ENCODE results near the gene PPP1R3F.
"Not testable (repeated sequence)": the region's sequence is repeated elsewhere in the genome, so short reads cannot be mapped to it uniquely, and the experiment has no call there.

Gene PPP1R3F

DNA sequence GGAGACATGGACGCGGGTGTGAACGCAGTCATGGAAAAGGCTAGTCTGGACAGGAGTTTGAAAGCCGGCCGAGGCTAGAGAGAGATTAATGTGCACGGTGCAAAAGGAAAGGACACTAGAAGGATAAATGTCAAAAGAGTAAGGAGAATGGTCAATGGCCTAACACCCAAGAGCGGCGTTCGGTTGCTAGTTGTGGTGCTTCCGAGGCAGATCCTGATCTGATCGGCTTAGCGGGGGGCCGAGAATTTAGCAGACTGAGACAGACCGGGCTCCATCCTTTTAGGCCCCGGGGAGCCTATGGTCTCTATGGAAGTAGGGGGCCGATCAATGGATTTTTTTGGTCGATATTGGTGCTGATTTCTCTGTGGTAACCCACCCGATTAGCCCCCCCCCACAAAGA lies 40.8 kb downstream of the PPP1R3F start:
- TF ChIP-seq, protein P1, sequence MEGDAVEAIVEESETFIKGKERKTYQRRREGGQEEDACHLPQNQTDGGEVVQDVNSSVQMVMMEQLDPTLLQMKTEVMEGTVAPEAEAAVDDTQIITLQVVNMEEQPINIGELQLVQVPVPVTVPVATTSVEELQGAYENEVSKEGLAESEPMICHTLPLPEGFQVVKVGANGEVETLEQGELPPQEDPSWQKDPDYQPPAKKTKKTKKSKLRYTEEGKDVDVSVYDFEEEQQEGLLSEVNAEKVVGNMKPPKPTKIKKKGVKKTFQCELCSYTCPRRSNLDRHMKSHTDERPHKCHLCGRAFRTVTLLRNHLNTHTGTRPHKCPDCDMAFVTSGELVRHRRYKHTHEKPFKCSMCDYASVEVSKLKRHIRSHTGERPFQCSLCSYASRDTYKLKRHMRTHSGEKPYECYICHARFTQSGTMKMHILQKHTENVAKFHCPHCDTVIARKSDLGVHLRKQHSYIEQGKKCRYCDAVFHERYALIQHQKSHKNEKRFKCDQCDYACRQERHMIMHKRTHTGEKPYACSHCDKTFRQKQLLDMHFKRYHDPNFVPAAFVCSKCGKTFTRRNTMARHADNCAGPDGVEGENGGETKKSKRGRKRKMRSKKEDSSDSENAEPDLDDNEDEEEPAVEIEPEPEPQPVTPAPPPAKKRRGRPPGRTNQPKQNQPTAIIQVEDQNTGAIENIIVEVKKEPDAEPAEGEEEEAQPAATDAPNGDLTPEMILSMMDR (IDR thresholded peaks at IDR 0.05; ENCODE audit: insufficient read depth, missing control alignments): no peak
- DNase-seq (ENCODE audit: insufficient read length, low spot score) (no peak), FAIRE-seq (no peak)

DNA sequence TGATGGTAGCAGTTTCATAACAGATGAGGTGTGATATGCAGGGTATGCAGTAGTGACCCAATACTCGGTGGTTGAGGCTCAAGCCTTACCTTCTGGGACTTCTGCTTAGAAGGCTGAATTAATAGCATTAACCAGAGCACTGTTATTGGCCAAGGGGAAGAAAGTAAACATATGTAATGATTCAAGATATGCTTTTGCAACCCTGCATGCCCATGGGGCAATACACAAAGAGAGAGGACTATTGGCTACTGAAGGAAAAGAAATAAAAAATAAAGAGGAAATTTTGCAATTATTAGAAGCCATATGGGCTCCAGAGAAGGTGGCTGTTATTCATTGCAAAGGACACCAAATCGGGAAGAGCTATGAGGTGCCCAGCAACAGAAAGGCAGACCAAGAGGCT lies 42.6 kb downstream of the PPP1R3F start:
- DNase-seq (ENCODE audit: insufficient read length, low spot score): no peak
- FAIRE-seq: no peak
- TF ChIP-seq, protein P1 (IDR thresholded peaks at IDR 0.05; ENCODE audit: insufficient read depth, missing control alignments): no peak

DNA sequence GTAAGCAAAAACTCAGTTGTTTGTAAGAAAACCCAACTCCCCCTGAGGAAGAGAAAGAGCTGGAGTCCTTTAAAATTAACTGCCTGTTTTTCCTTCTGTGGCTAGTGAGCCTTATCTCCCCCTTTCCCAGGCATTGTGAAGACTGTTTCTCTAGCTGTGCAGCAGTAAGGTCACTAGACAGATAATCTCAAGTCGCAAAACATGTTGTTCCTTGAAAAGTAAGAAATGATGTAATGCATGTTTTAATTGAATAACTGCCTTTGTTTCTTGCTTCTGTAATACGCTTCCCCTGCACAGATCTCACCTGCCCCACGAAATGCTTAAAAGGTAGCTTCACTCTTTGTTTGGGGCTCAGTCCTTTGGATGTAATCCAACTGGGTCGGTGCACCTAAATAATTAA lies 46.5 kb downstream of the PPP1R3F start:
- DNase-seq (ENCODE audit: insufficient read length, low spot score) (no peak), FAIRE-seq (no peak)

DNA sequence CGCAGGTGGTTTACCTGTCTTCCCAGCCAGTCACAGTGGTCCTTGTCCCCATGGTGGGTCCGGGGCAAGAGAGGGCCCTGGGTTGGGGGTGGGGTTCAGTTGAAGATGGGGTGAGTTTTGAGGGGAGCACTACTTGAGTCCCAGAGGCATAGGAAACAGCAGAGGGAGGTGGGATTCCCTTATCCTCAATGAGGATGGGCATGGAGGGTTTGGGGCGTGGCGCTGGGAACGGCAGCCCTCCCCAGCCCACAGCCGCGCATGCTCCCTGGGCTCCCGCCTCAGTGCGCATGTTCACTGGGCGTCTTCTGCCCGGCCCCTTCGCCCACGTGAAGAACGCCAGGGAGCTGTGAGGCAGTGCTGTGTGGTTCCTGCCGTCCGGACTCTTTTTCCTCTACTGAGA lies 52.1 kb downstream of the PPP1R3F start, which contains the start of gene GAGE12J:
TSS of gene GAGE12J (plus strand) at position 301 of the 400 bp plus-strand sequence. CDS start 1,157 bp downstream, outside the sequence.
- FAIRE-seq: not testable (repeated sequence)

More for the DNA sequence above, 46.5 kb downstream of the PPP1R3F start:
- TF ChIP-seq, protein P1 (IDR thresholded peaks at IDR 0.05; ENCODE audit: insufficient read depth, missing control alignments): no peak

DNA sequence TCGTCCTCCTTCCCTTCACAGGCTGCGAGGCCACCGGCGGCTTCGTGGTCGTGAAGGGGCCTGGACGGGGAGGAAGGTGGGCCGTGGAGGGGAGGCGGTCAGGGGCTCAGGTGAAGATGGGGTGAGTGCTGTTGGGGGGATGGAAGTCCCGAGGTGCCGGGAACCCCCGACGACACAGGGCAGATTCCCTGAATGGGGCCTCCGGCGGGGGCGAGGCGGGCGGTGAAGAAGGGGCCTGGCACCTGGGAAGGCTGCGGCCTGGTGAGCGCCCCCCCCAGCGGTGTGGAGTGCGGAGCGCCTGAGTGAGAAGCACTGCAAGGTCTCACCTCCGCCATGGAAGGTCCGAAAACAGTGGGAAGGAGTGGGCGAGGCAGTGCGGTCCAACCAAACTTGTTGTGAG lies 52.7 kb downstream of the PPP1R3F start:
- DNase-seq (ENCODE audit: insufficient read length, low spot score); FAIRE-seq: not testable (repeated sequence)

More for the DNA sequence above, 52.1 kb downstream of the PPP1R3F start, which contains the start of gene GAGE12J:
- not testable (repeated sequence) for DNase-seq (ENCODE audit: insufficient read length, low spot score)

DNA sequence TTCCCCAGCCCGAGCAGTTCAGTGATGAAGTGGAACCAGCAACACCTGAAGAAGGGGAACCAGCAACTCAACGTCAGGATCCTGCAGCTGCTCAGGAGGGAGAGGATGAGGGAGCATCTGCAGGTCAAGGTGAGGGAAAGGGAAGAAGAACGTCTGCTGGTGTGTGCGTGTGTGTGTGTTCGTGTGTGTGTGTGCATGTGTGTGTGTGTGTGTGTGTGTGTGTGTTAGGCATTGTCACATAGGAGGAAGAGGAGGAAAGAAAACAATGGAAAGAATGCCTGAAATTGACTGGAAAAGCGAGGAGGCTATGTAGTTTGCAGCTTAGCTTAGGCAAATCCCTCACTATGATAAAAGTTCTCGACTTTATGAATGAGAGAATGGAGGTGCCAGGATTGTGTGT lies 54.1 kb downstream of the PPP1R3F start:
- FAIRE-seq; DNase-seq (ENCODE audit: insufficient read length, low spot score): not testable (repeated sequence)

DNA sequence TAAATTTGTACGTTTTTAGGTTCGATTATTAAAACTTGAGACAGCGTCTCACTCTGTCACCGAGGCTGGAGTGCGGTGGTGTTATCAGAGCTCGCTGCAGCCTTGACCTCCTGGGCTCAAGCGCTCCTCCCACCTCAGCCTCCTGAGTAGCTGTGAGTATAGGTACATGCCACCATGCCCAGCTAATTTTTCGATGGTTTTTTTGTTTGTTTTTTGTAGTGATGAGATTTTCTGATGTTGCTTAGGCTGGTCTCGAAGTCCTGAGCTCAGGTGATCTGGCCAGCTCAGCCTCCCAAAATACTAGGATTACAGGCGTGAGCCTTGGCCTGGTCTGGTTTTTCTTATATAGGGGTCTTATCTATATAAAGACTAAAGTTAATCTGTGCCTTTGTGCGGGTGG lies 60.8 kb downstream of the PPP1R3F start:
- FAIRE-seq: not testable (repeated sequence)

DNA sequence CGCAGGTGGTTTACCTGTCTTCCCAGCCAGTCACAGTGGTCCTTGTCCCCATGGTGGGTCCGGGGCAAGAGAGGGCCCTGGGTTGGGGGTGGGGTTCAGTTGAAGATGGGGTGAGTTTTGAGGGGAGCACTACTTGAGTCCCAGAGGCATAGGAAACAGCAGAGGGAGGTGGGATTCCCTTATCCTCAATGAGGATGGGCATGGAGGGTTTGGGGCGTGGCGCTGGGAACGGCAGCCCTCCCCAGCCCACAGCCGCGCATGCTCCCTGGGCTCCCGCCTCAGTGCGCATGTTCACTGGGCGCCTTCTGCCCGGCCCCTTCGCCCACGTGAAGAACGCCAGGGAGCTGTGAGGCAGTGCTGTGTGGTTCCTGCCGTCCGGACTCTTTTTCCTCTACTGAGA lies 61.7 kb downstream of the PPP1R3F start, which contains the start of gene GAGE13:
TSS of gene GAGE13 (plus strand) at position 301 of the 400 bp plus-strand sequence. CDS start 1,156 bp downstream, outside the sequence.
- not testable (repeated sequence) for FAIRE-seq; DNase-seq (ENCODE audit: insufficient read length, low spot score)

More for the DNA sequence above, 60.8 kb downstream of the PPP1R3F start:
- not testable (repeated sequence) for DNase-seq (ENCODE audit: insufficient read length, low spot score)

DNA sequence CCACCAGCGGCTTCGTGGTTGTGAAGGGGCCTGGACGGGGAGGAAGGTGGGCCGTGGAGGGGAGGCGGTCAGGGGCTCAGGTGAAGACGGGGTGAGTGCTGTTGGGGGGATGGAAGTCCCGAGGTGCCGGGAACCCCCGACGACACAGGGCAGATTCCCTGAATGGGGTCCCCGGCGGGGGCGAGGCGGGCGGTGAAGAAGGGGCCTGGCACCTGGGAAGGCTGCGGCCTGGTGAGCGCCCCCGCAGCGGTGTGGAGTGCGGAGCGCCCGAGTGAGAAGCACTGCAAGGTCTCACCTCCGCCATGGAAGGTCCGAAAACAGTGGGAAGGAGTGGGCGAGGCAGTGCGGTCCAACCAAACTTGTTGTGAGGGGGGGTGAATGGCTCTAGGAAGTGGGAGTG lies 62.2 kb downstream of the PPP1R3F start:
- DNase-seq (ENCODE audit: insufficient read length, low spot score); FAIRE-seq: not testable (repeated sequence)

Measured in D721Med (cell line).